AG04449 (cell line): Measurements from ENCODE around the gene SPATA20.

Experiments used
- CTCF ChIA-PET: fragments of 350-600 bp; formaldehyde crosslinking; extraction: SDS; loops from one replicate; lab custom pipeline; 2021; ENCODE audit warnings: antibody characterized with exemption; lab: Yijun Ruan, JAX
- POLR2A ChIA-PET: fragments of 400-600, 350-600 bp; formaldehyde crosslinking; extraction: SDS; loops from one replicate; lab custom pipeline; 2020; ENCODE audit warnings: antibody characterized with exemption, inconsistent platforms; lab: Yijun Ruan, JAX
- DNase-seq: peaks from one replicate; pipeline ENCODE4 v3.0.0-alpha.2; 2010; ENCODE audit warnings: low read depth, low spot score
- H3K4me3 ChIP-seq: 2 replicates; pipeline ENCODE4 v1.5.1; 2011; ENCODE audit warnings: low read depth, mild to moderate bottlenecking, control low read depth, low read length
- CTCF ChIP-seq: IDR thresholded peaks from one replicate; pipeline ENCODE4 v1.5.1; 2011; ENCODE audit warnings: mild to moderate bottlenecking, moderate library complexity, low read length, control low read depth, inconsistent platforms; ENCODE audit not compliant: insufficient read depth; ENCODE audit errors: missing control alignments

Gene SPATA20

DNA sequence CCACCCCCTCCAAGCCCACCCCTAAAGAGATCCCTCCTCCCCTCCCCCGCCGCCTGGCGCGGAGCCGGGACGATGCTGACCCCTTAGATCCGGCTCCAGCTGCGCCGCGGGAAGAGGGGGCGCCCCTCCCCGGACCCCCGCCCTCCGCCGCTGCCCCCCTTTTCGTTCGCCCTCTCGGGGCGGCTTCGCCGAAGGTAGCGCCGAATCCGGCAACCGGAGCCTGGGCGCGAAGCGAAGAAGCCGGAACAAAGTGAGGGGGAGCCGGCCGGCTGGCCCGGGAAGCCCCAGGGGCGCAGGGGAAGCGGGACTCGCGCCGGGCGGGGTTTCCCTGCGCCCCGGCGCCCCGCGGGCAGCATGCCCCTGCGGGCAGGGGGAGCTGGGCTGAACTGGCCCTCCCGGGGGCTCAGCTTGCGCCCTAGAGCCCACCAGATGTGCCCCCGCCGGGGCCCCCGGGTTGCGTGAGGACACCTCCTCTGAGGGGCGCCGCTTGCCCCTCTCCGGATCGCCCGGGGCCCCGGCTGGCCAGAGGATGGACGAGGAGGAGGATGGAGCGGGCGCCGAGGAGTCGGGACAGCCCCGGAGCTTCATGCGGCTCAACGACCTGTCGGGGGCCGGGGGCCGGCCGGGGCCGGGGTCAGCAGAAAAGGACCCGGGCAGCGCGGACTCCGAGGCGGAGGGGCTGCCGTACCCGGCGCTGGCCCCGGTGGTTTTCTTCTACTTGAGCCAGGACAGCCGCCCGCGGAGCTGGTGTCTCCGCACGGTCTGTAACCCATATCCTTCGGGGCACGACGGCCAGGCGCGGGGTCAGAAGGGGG lies 14.2 kb downstream of the SPATA20 start:
- no peak for DNase-seq
- TF ChIP-seq CTCF: no peak
- peak overlapping the region; percentile 49 for H3K4me3 ChIP-seq
- ChIA-PET POLR2A (interaction anchor here (0.5 kb wide), 1 partner anchor 63 kb away, joined by 3 read pairs; no protein-coding TSS in a partner anchor), CTCF (interaction anchor here (1.0 to 7.0 kb wide), 6 partner anchors 10 to 134 kb away, joined by 3 to 69 read pairs (median 14); partner anchors contain the start of gene SPATA20)

- POLR2A ChIA-PET: no interaction called here
- DNase-seq: no peak
- CTCF ChIA-PET: interaction anchor here (0.9 to 7.0 kb wide), 9 partner anchors 10 to 133 kb away, joined by 3 to 69 read pairs (median 3); no protein-coding TSS in a partner anchor
- H3K4me3 ChIP-seq: no peak overlapping the region
- TF ChIP-seq CTCF: no peak
Observed at GRCh38 chr17:50561746-50562141, 14.8 kb downstream of the SPATA20 start.

GRCh38 chr17:50562242-50563091 lies 15.5 kb downstream of the SPATA20 start:
- ChIA-PET CTCF (interaction anchor here (0.6 to 7.0 kb wide), 12 partner anchors 11 to 132 kb away, joined by 3 to 69 read pairs (median 3); no protein-coding TSS in a partner anchor), POLR2A (no interaction called here)
- TF ChIP-seq CTCF: no peak
- DNase-seq: no peak
- H3K4me3 ChIP-seq: no peak overlapping the region

DNA sequence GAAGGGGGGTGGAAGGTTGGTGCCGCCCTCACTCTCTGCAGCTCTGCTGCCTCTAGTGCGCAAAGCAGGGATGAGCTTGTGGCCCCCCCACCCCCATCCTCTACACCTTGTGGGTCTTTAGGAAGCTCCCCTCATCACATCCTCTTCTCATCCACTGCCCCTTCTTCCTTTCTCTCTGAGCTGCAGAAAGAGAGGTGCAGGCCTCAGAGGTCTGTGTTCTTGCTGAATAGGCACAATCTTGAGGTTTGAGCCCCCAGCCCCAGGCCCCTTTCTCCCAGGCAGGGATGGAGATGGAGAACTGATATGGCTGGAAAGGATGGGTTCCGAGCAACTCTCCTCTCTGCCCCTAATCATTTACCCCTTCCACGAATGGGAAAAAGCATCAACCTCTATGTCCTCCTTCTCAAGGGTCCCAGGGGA lies 16.1 kb downstream of the SPATA20 start:
- TF ChIP-seq CTCF: peak; percentile 5
- ChIA-PET POLR2A (no interaction called here), CTCF (interaction anchor here (1.1 to 7.0 kb wide), 7 partner anchors 10 to 132 kb away, joined by 3 to 69 read pairs (median 11); no protein-coding TSS in a partner anchor)
- no peak overlapping the region for H3K4me3 ChIP-seq
- DNase-seq: no peak

DNA sequence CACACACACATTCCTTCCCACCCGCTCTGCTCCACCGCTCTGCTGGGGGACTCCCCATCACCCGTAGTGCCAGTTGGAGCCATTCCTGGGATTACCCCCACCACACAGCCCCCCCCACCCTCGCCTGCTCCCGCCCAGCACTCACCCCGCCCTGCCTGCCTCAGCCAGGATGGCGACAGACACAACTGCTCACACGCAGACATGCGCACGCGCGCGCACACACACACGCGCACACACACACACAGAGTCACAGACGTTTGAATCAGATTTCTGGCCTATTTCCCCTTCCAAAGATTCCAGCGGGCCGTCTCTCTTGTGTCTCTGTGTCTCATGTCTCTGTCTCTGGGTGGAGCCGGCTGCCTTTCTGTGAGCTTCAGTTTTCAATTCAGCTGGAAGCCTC lies 17.9 kb downstream of the SPATA20 start:
- no peak for TF ChIP-seq CTCF
- POLR2A ChIA-PET: no interaction called here
- CTCF ChIA-PET: interaction anchor here (0.9 to 7.0 kb wide), 6 partner anchors 14 to 130 kb away, joined by 3 to 69 read pairs (median 12); no protein-coding TSS in a partner anchor
- DNase-seq: no peak
- no peak overlapping the region for H3K4me3 ChIP-seq
